GM18502 (cell line): ENCODE results near the gene PDLIM1.

Source experiments
- ATAC-seq: cut with Tn5 transposase; IDR thresholded peaks from one replicate; pipeline ENCODE4 v1.9.1; 2021; ENCODE audit warnings: mild to moderate bottlenecking; ENCODE audit not compliant: unreplicated experiment, poor library complexity

Gene PDLIM1

GRCh38 chr10:95290461-95291364 is at the start of gene PDLIM1:
TSS of gene PDLIM1 (minus strand) at chr10:95291003. CDS start at chr10:95290915, 88 bp downstream.
- ATAC-seq: peak; percentile 48

- no peak for ATAC-seq
Measured at GRCh38 chr10:95339863-95340262, 49.1 kb upstream of the PDLIM1 start.

GRCh38 chr10:95337423-95338160 is 46.8 kb upstream of the PDLIM1 start:
- ATAC-seq: no peak

- no peak for ATAC-seq
Measured at GRCh38 chr10:95336702-95337101, 45.9 kb upstream of the PDLIM1 start.

GRCh38 chr10:95335933-95336699 is 45.3 kb upstream of the PDLIM1 start:
- ATAC-seq: no peak

- ATAC-seq: no peak
Measured at GRCh38 chr10:95334805-95335144, 44.0 kb upstream of the PDLIM1 start.

- ATAC-seq: no peak
Measured at GRCh38 chr10:95333997-95334804, 43.4 kb upstream of the PDLIM1 start.

- no peak for ATAC-seq
Measured at GRCh38 chr10:95332666-95333249, 42.0 kb upstream of the PDLIM1 start.

- no peak for ATAC-seq
Measured at GRCh38 chr10:95331596-95332130, 40.9 kb upstream of the PDLIM1 start.

GRCh38 chr10:95330966-95331453 is 40.2 kb upstream of the PDLIM1 start:
- no peak for ATAC-seq

- ATAC-seq: no peak
Measured at GRCh38 chr10:95329296-95329695, 38.5 kb upstream of the PDLIM1 start.

- no peak for ATAC-seq
Measured at GRCh38 chr10:95328013-95328412, 37.2 kb upstream of the PDLIM1 start.

- ATAC-seq: no peak
Measured at GRCh38 chr10:95327367-95327766, 36.6 kb upstream of the PDLIM1 start.

- ATAC-seq: no peak
Measured at GRCh38 chr10:95326396-95326795, 35.6 kb upstream of the PDLIM1 start.

GRCh38 chr10:95325863-95326262 is 35.1 kb upstream of the PDLIM1 start:
- no peak for ATAC-seq

GRCh38 chr10:95324436-95325268 is 33.8 kb upstream of the PDLIM1 start:
- ATAC-seq: no peak

GRCh38 chr10:95321554-95322301 is 30.9 kb upstream of the PDLIM1 start:
- no peak for ATAC-seq

- ATAC-seq: no peak
Measured at GRCh38 chr10:95319239-95319638, 28.4 kb upstream of the PDLIM1 start.
